Measurements from ENCODE around the gene IQCM. TPM values are rescaled to one million over a fixed set of nuclear protein-coding genes. Genes with fewer than 3 reads are reported as not detected.

The IQCM gene
- total RNA-seq, 2 experiments from 2014 or later = not detected

DNA sequence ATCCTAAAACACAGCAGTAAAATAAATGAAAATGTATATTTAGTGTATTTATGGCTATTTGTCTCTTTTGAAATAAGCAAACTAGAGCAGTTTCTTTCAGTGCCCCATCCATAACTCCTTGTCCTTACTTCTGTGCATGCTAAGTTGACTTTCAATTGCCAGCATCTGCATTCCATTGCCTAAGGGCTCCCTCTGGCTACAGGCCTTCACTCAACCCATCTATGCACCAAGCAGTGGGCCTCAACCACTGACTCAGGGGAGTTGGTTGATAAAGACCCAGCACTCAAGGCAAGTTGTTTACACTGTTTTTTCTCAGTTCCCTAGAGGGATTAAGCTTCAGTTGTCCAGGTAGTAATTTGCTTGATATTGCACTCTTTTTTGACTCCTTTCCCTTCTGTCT lies 265.7 kb downstream of the IQCM start:
- Histone ChIP-seq H2AFZ (ENCODE audit: low read length) (no peak overlapping the region), H4K20me1 (ENCODE audit: insufficient read depth, low read length) (no peaks in the 10 kb centered on the region), H3K79me2 (ENCODE audit: insufficient read depth, low read depth, low read length) (no peaks in the 10 kb centered on the region), H3K4me1 (ENCODE audit: insufficient read depth, low read length, poor library complexity, severe bottlenecking) (no peaks in the 10 kb centered on the region), H3K4me3 (ENCODE audit: low read depth, low read length, poor library complexity, severe bottlenecking) (no peak overlapping the region), H3K4me2 (ENCODE audit: low read length) (no peak overlapping the region), H3K36me3 (ENCODE audit: insufficient read depth, low read length) (no peaks in the 10 kb centered on the region), H3K27ac (ENCODE audit: low read depth, low read length, poor library complexity, severe bottlenecking) (no peak overlapping the region), H3K9me3 (ENCODE audit: low read length) (no peaks in the 10 kb centered on the region), H3K9me2 (ENCODE audit: insufficient read depth, low read length) (no peaks in the 10 kb centered on the region)
- TF ChIP-seq EZH2phosphoT487 (IDR thresholded peaks at IDR 0.05; ENCODE audit: borderline replicate concordance, low read depth, low read length) = no peak
- TF ChIP-seq, protein P1, sequence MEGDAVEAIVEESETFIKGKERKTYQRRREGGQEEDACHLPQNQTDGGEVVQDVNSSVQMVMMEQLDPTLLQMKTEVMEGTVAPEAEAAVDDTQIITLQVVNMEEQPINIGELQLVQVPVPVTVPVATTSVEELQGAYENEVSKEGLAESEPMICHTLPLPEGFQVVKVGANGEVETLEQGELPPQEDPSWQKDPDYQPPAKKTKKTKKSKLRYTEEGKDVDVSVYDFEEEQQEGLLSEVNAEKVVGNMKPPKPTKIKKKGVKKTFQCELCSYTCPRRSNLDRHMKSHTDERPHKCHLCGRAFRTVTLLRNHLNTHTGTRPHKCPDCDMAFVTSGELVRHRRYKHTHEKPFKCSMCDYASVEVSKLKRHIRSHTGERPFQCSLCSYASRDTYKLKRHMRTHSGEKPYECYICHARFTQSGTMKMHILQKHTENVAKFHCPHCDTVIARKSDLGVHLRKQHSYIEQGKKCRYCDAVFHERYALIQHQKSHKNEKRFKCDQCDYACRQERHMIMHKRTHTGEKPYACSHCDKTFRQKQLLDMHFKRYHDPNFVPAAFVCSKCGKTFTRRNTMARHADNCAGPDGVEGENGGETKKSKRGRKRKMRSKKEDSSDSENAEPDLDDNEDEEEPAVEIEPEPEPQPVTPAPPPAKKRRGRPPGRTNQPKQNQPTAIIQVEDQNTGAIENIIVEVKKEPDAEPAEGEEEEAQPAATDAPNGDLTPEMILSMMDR (conservative IDR thresholded peaks at IDR 0.05; ENCODE audit: low read length) = no peak
- POLR2A ChIA-PET = no interaction called here
- CTCF ChIA-PET (ENCODE audit: unreplicated experiment) = no interaction called here
- DNase-seq (ENCODE audit: low spot score) = no peak
- no TSS peak for BruUV-seq (replicated peaks)
- intact Hi-C loops (cut with micrococcal nuclease; ENCODE audit: unreplicated experiment) = no loop called here

DNA sequence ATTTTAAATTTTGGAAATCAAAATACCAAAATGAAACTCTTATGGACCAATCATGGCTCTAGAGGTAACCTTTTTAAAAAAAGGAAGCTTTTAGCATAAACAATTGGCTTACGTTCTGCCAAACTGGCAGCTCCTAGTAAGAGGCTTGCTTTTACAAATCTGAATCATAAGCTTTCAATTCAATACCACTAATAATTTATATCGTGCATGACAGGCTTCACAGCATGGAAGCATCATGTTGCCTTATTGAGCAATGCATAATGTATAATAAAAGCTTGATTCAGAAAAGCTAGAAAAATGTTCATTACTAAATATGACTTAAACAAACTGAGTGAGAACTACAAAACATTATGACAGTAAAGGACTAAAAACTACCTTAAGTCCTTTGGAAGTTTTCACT lies 280.9 kb downstream of the IQCM start:
- Histone ChIP-seq H3K4me1 (ENCODE audit: insufficient read depth, low read length, poor library complexity, severe bottlenecking) (no peaks in the 10 kb centered on the region), H3K4me2 (ENCODE audit: low read length) (no peak overlapping the region), H3K27ac (ENCODE audit: low read depth, low read length, poor library complexity, severe bottlenecking) (no peak overlapping the region), H3K79me2 (ENCODE audit: insufficient read depth, low read depth, low read length) (no peaks in the 10 kb centered on the region), H3K4me3 (ENCODE audit: low read depth, low read length, poor library complexity, severe bottlenecking) (no peak overlapping the region), H2AFZ (ENCODE audit: low read length) (no peak overlapping the region), H3K36me3 (ENCODE audit: insufficient read depth, low read length) (no peaks in the 10 kb centered on the region), H3K9me2 (ENCODE audit: insufficient read depth, low read length) (no peaks in the 10 kb centered on the region), H4K20me1 (ENCODE audit: insufficient read depth, low read length) (no peaks in the 10 kb centered on the region), H3K9me3 (ENCODE audit: low read length) (no peaks in the 10 kb centered on the region)
- POLR2A ChIA-PET = no interaction called here
- no TSS peak for BruUV-seq (replicated peaks)
- CTCF ChIA-PET (ENCODE audit: unreplicated experiment) = no interaction called here
- intact Hi-C loops (cut with micrococcal nuclease; ENCODE audit: unreplicated experiment) = no loop called here
- DNase-seq (ENCODE audit: low spot score) = no peak
- TF ChIP-seq EZH2phosphoT487 (IDR thresholded peaks at IDR 0.05; ENCODE audit: borderline replicate concordance, low read depth, low read length) = no peak
- TF ChIP-seq, protein P1 (conservative IDR thresholded peaks at IDR 0.05; ENCODE audit: low read length) = no peak

DNA sequence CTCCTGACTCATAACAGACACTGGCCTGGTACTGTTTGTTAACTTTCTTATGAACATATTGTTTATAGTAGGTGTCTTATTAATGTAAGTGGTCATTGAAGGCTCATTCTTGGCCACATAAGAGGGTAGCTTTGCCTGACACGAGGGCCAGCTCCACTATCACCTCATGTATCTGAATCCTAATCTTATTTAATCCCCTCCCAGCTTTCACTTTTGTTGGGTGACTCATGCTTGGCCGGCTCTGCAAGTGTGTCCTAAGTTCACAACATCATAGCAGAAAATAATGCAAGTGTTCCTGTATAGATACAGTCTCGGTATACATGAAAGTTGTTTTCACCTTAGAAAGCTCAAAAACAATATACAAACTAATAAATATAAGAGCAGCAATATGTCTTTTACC lies 283.8 kb downstream of the IQCM start:
- H3K36me3 ChIP-seq (ENCODE audit: insufficient read depth, low read length) = no peaks in the 10 kb centered on the region
- H3K9me2 ChIP-seq (ENCODE audit: insufficient read depth, low read length) = no peaks in the 10 kb centered on the region
- POLR2A ChIA-PET = interaction anchor here (0.7 kb wide), 1 partner anchor 17 kb away, joined by 4 read pairs; no protein-coding TSS in a partner anchor
- no peak overlapping the region for H3K27ac ChIP-seq (ENCODE audit: low read depth, low read length, poor library complexity, severe bottlenecking)
- intact Hi-C loops (cut with micrococcal nuclease; ENCODE audit: unreplicated experiment) = no loop called here
- H4K20me1 ChIP-seq (ENCODE audit: insufficient read depth, low read length) = no peaks in the 10 kb centered on the region
- CTCF ChIA-PET (ENCODE audit: unreplicated experiment) = no interaction called here
- no peak for TF ChIP-seq EZH2phosphoT487 (IDR thresholded peaks at IDR 0.05; ENCODE audit: borderline replicate concordance, low read depth, low read length)
- TF ChIP-seq, protein P1 (conservative IDR thresholded peaks at IDR 0.05; ENCODE audit: low read length) = no peak
- no peaks in the 10 kb centered on the region for H3K4me1 ChIP-seq (ENCODE audit: insufficient read depth, low read length, poor library complexity, severe bottlenecking)
- no peak for DNase-seq (ENCODE audit: low spot score)
- no peaks in the 10 kb centered on the region for H3K79me2 ChIP-seq (ENCODE audit: insufficient read depth, low read depth, low read length)
- H2AFZ ChIP-seq (ENCODE audit: low read length) = no peak overlapping the region
- no TSS peak for BruUV-seq (replicated peaks)
- H3K9me3 ChIP-seq (ENCODE audit: low read length) = no peaks in the 10 kb centered on the region
- no peak overlapping the region for H3K4me3 ChIP-seq (ENCODE audit: low read depth, low read length, poor library complexity, severe bottlenecking)
- no peak overlapping the region for H3K4me2 ChIP-seq (ENCODE audit: low read length)
